Endothelial cell of umbilical vein (primary cell): ENCODE results near the gene RAD51B. TPM values are rescaled to one million over a fixed set of nuclear protein-coding genes. Genes with fewer than 3 reads are reported as not detected.

Source experiments
- BruUV-seq: library from RNA; stranded (reverse); fragments of 400-500 nt; replicated peaks from 2 replicates; lab custom pipeline; 2021; lab: Mats Ljungman, UMichigan
- CTCF ChIA-PET: fragments of 300-600, 350-600 bp; sonication (Branson Sonifier 250); formaldehyde crosslinking; loops from one replicate; lab custom pipeline; 2021; ENCODE audit warnings: antibody characterized with exemption, inconsistent platforms; lab: Charles Lee
- POLR2A ChIA-PET: fragments of 300-600, 350-600 bp; sonication (Branson Sonifier 250); formaldehyde crosslinking; loops from one replicate; lab custom pipeline; 2021; ENCODE audit warnings: antibody characterized with exemption, inconsistent platforms; lab: Charles Lee
- DNase-seq: peaks from one replicate; pipeline ENCODE4 v3.0.0-alpha.2; 2011; ENCODE audit warnings: low read depth, low spot score
- FAIRE-seq: peaks from 2 replicates; lab custom pipeline; 2011; peaks lifted over from hg19 to GRCh38; lab: Jason Lieb, UNC
- H2AFZ ChIP-seq: 2 replicates; pipeline ENCODE4 v1.6.0; 2012; ENCODE audit warnings: low read depth, low read length, control low read depth, inconsistent platforms
- H3K27ac ChIP-seq: 2 replicates; pipeline ENCODE4 v1.5.1; 2011; ENCODE audit warnings: low read depth, mild to moderate bottlenecking, control low read depth, low read length, moderate library complexity; ENCODE audit not compliant: insufficient read depth
- H3K27me3 ChIP-seq, 2 experiments: 2 replicates each; pipeline versions ENCODE4 v1.6.0 to v1.6.1; 2011; ENCODE audit warnings: low read length in 2 of 2, mixed read lengths in 1 of 2; ENCODE audit not compliant: control insufficient read depth in 2 of 2, insufficient read depth in 2 of 2
- H3K36me3 ChIP-seq, 2 experiments: 2 replicates in 1 of 2; 3 replicates in 1 of 2; pipeline ENCODE4 v1.5.1; 2011; ENCODE audit warnings: low read length in 2 of 2, mild to moderate bottlenecking in 1 of 2, moderate library complexity in 1 of 2; ENCODE audit not compliant: control insufficient read depth in 2 of 2, insufficient read depth in 2 of 2; ENCODE audit errors: extremely low read depth in 1 of 2
- H3K4me1 ChIP-seq: 3 replicates; pipeline ENCODE4 v1.5.1; 2011; ENCODE audit warnings: mild to moderate bottlenecking, low read length; ENCODE audit not compliant: control insufficient read depth, insufficient read depth; ENCODE audit errors: extremely low read depth
- H3K4me2 ChIP-seq: 2 replicates; pipeline ENCODE4 v1.6.1; 2011; ENCODE audit warnings: low read length, control low read depth, mixed read lengths; ENCODE audit not compliant: insufficient read depth
- H3K4me3 ChIP-seq, 3 experiments: fragments of 200-600 bp in 1 of 3; sonication (generic), shearing (Covaris generic) in 1 of 3; replicated peaks in 1 of 3; 2 replicates each; pipeline ENCODE4 v1.5.1; 2011 to 2016; ENCODE audit warnings: control low read depth in 3 of 3, low read length in 3 of 3, mild to moderate bottlenecking in 2 of 3, inconsistent platforms in 1 of 3, low read depth in 1 of 3, moderate library complexity in 1 of 3; ENCODE audit not compliant: insufficient read depth in 1 of 3
- H3K79me2 ChIP-seq: 2 replicates; pipeline ENCODE4 v1.6.0; 2012; ENCODE audit warnings: low read length, inconsistent platforms; ENCODE audit not compliant: control insufficient read depth, insufficient read depth
- H3K9ac ChIP-seq: replicated peaks from 2 replicates; pipeline ENCODE3; 2011; ENCODE audit warnings: low read length, control low read depth; ENCODE audit not compliant: insufficient read depth; ENCODE audit errors: extremely low read depth
- H3K9me1 ChIP-seq: replicated peaks from 3 replicates; pipeline ENCODE4 v1.6.0; 2011; ENCODE audit warnings: mild to moderate bottlenecking, low read length; ENCODE audit not compliant: control insufficient read depth, insufficient read depth; ENCODE audit errors: extremely low read depth
- H3K9me3 ChIP-seq: replicated peaks from 2 replicates; pipeline ENCODE4 v1.5.1; 2012; ENCODE audit warnings: low read length, inconsistent platforms; ENCODE audit not compliant: control insufficient read depth, insufficient read depth
- H4K20me1 ChIP-seq: replicated peaks from 2 replicates; pipeline ENCODE3; 2011; ENCODE audit warnings: mild to moderate bottlenecking, low read length; ENCODE audit not compliant: control insufficient read depth, insufficient read depth; ENCODE audit errors: extremely low read depth
- EZH2 ChIP-seq: IDR thresholded peaks from 2 replicates; pipeline ENCODE4 v1.6.1; 2012; ENCODE audit warnings: borderline replicate concordance, low read depth, mild to moderate bottlenecking, moderate library complexity, low read length, inconsistent platforms; ENCODE audit not compliant: severe bottlenecking
- FOS ChIP-seq: IDR thresholded peaks from 2 replicates; pipeline ENCODE4 v1.6.1; 2011; ENCODE audit warnings: mild to moderate bottlenecking, low read length, moderate library complexity, borderline replicate concordance; ENCODE audit not compliant: insufficient read depth
- GATA2 ChIP-seq: IDR thresholded peaks from 2 replicates; pipeline ENCODE4 v1.7.0; 2011; ENCODE audit warnings: low read depth, mild to moderate bottlenecking, moderate library complexity, mixed read lengths, low read length; ENCODE audit not compliant: insufficient read length, insufficient read depth
- JUN ChIP-seq: IDR thresholded peaks from 2 replicates; pipeline ENCODE4 v1.6.1; 2011; ENCODE audit warnings: borderline replicate concordance, low read depth; ENCODE audit not compliant: insufficient read length, insufficient read depth
- MAX ChIP-seq: IDR thresholded peaks from 2 replicates; pipeline ENCODE4 v1.6.1; 2011; ENCODE audit not compliant: insufficient read depth, insufficient read length
- MYC ChIP-seq: IDR thresholded peaks from one replicate; pipeline ENCODE4 v1.6.1; 2011; ENCODE audit warnings: mild to moderate bottlenecking, low read depth, low read length
- POLR2A ChIP-seq: IDR thresholded peaks from 2 replicates; pipeline ENCODE4 v1.6.1; 2012; ENCODE audit warnings: low read depth, mild to moderate bottlenecking, control low read depth, low read length
- POLR2AphosphoS5 ChIP-seq: IDR thresholded peaks from 2 replicates; pipeline ENCODE4 v1.6.1; 2012; ENCODE audit warnings: low read depth, mild to moderate bottlenecking, control low read depth, low read length, moderate library complexity; ENCODE audit not compliant: insufficient read depth
- dilution Hi-C: fragments of 300-500 bp; cut with MboI; formaldehyde crosslinking; loops from one replicate; pipeline ENCODE4 v1.15.0; 2019; ENCODE audit warnings: low sequenced_read_pairs; ENCODE audit not compliant: extremely low pct_ligation_motif_present
- intact Hi-C: fragments of 100-400 bp; cut with micrococcal nuclease; formaldehyde crosslinking; loops from one replicate; pipeline ENCODE4 v1.10.0; 2022
- polyA plus RNA-seq, 4 experiments: library from polyadenylated mRNA; depleted of rRNA in 3 of 4; stranded (reverse) in 3 of 4; unstranded in 1 of 4; fragments of >200 nt; gene quantifications; 2 replicates each; pipeline versions ENCODE4 v1.2.1 to v1.2.3, GENCODE V29; 2011 to 2012; ENCODE audit warnings: missing spikeins in 1 of 4
- total RNA-seq: library from RNA; stranded (reverse); gene quantifications from 2 replicates; pipeline ENCODE4 v1.2.3, GENCODE V29; 2021
- TF ChIP-seq, protein P1 (sequence below), 2 donors: IDR thresholded peaks; 1 replicate in 1 of 2; 2 replicates in 1 of 2; pipeline ENCODE4 v1.5.1; 2011; ENCODE audit warnings: low read length in 2 of 2, mild to moderate bottlenecking in 2 of 2, moderate library complexity in 2 of 2, control low read depth in 1 of 2, inconsistent platforms in 1 of 2, low read depth in 1 of 2; ENCODE audit not compliant: insufficient read depth in 1 of 2; ENCODE audit errors: extremely low read depth in 1 of 2

RAD51B gene
- total and polyA plus RNA-seq, 2 donors (not counting 3 experiments of a cell fraction or from before 2014, with no cell fraction given): 3.9 to 19.0 TPM

DNA sequence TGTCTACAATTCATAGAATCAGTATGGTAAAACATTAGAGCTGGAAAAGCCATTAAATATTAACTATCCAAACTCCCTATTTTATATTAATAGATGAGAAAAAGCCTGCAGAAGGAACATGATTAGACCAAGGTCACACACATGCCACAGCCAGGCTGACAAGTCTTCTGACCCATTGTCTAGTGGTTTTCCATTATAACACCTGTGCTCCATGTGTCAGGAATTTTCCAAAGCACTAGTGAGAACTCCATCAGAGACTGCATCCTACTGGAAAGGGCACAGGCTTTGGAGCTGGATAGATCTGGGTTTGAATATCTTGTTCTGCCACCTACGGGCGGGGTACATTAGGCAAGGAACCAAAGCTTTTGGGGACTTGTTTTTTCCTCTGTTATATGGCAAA, 325.5 kb downstream of the RAD51B start:
- Histone ChIP-seq H3K4me2 (peak overlapping the region; percentile 72), H2AFZ (no peak overlapping the region), H3K27me3 (no peaks in the 10 kb centered on the region), H3K9me1 (no peaks in the 10 kb centered on the region), H4K20me1 (no peaks in the 10 kb centered on the region), H3K9me3 (no peaks in the 10 kb centered on the region), H3K27ac (peak overlapping the region; percentile 25), H3K79me2 (no peaks in the 10 kb centered on the region), H3K4me1 (peaks cover 32% of the 10 kb centered on the region), H3K36me3 (no peaks in the 10 kb centered on the region), H3K9ac (no peak overlapping the region), H3K4me3 (no peak overlapping the region)
- FAIRE-seq (no peak), DNase-seq (peak; percentile 65)
- ChIA-PET POLR2A (no interaction called here), CTCF (interaction anchor here (0.8 to 1.8 kb wide), 3 partner anchors 19 to 671 kb away, joined by 3 to 4 read pairs (median 4); no protein-coding TSS in a partner anchor)
- no peak for TF ChIP-seq JUN
- TF ChIP-seq, protein P1, sequence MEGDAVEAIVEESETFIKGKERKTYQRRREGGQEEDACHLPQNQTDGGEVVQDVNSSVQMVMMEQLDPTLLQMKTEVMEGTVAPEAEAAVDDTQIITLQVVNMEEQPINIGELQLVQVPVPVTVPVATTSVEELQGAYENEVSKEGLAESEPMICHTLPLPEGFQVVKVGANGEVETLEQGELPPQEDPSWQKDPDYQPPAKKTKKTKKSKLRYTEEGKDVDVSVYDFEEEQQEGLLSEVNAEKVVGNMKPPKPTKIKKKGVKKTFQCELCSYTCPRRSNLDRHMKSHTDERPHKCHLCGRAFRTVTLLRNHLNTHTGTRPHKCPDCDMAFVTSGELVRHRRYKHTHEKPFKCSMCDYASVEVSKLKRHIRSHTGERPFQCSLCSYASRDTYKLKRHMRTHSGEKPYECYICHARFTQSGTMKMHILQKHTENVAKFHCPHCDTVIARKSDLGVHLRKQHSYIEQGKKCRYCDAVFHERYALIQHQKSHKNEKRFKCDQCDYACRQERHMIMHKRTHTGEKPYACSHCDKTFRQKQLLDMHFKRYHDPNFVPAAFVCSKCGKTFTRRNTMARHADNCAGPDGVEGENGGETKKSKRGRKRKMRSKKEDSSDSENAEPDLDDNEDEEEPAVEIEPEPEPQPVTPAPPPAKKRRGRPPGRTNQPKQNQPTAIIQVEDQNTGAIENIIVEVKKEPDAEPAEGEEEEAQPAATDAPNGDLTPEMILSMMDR (IDR thresholded peaks at IDR 0.05; ENCODE audit: extremely low read depth in 1 of 2, insufficient read depth in 1 of 2, low read depth in 1 of 2, low read length in 2 of 2): no peak
- no peak for TF ChIP-seq GATA2
- TF ChIP-seq POLR2A: no peak
- no peak for TF ChIP-seq MYC
- TF ChIP-seq FOS: no peak
- TF ChIP-seq POLR2AphosphoS5: no peak
- TF ChIP-seq EZH2: no peak
- no peak for TF ChIP-seq MAX
- BruUV-seq: no TSS peak
- intact Hi-C loops: loop anchor here (2.0 to 10.0 kb wide), 2 partner anchors 102 to 650 kb away; partner anchors contain the start of gene ZFP36L1
- dilution Hi-C loops: no loop called here
